WTC11 (cell line): ENCODE results near the gene RBFOX2. TPM values are rescaled to one million over a fixed set of nuclear protein-coding genes. Genes with fewer than 3 reads are reported as not detected.

Experiments used
- ATAC-seq: fragments of 200-7000 bp; cut with Tn5 transposase; 2 replicates; pipeline ENCODE4 v1.10.0; 2021; ENCODE audit warnings: mild to moderate bottlenecking, moderate library complexity
- CTCF ChIA-PET: fragments of 300-600 bp; sonication (Branson Sonifier 250); formaldehyde crosslinking; loops from one replicate; lab custom pipeline; 2021; ENCODE audit warnings: antibody characterized with exemption; lab: Charles Lee
- POLR2A ChIA-PET: fragments of 350-600 bp; sonication (Branson Sonifier 250); formaldehyde crosslinking; loops from one replicate; lab custom pipeline; 2021; ENCODE audit warnings: antibody characterized with exemption; lab: Charles Lee
- DNase-seq: peaks from one replicate; pipeline ENCODE4 v3.0.0; 2021; ENCODE audit warnings: low spot score
- H3K27ac Mint-ChIP-seq: 2 replicates; pipeline ENCODE4 v1.8.0; 2021; ENCODE audit warnings: mixed read lengths
- H3K27me3 Mint-ChIP-seq: 2 replicates; pipeline ENCODE4 v1.8.0; 2021; ENCODE audit warnings: low read depth, mild to moderate bottlenecking, moderate library complexity, mixed read lengths
- H3K36me3 Mint-ChIP-seq: 2 replicates; pipeline ENCODE4 v1.8.0; 2021; ENCODE audit warnings: mixed read lengths
- H3K4me1 Mint-ChIP-seq: 2 replicates; pipeline ENCODE4 v1.8.0; 2022; ENCODE audit warnings: mixed read lengths
- H3K4me3 Mint-ChIP-seq: 2 replicates; pipeline ENCODE4 v1.8.0; 2021; ENCODE audit warnings: mild to moderate bottlenecking, moderate library complexity, mixed read lengths
- H3K9me3 Mint-ChIP-seq: 2 replicates; pipeline ENCODE4 v1.8.0; 2021; ENCODE audit warnings: mixed read lengths
- GTF2I ChIP-seq: fragments of 250-450 bp; sonication (Bioruptor Pico); conservative IDR thresholded peaks from 2 replicates; pipeline ENCODE4 v1.4.0; 2021; ENCODE audit warnings: mild to moderate bottlenecking
- JUN ChIP-seq: sonication (generic); formaldehyde crosslinking; IDR thresholded peaks from 2 replicates; pipeline ENCODE4 v1.8.0; 2023; ENCODE audit warnings: mild to moderate bottlenecking, missing genetic modification reagents
- MAX ChIP-seq: sonication (generic); formaldehyde crosslinking; IDR thresholded peaks from 2 replicates; pipeline ENCODE4 v1.8.0; 2022; ENCODE audit warnings: mild to moderate bottlenecking, missing genetic modification reagents
- MLX ChIP-seq: sonication (generic); formaldehyde crosslinking; IDR thresholded peaks from 2 replicates; pipeline ENCODE4 v1.8.1; 2023; ENCODE audit warnings: mild to moderate bottlenecking, missing genetic modification reagents, moderate library complexity
- MXD4 ChIP-seq: fragments of 250-450 bp; sonication (Bioruptor Pico); IDR thresholded peaks from 2 replicates; pipeline ENCODE4 v1.8.0; 2021; ENCODE audit warnings: mild to moderate bottlenecking, moderate library complexity, borderline replicate concordance
- NFATC4 ChIP-seq: fragments of 250-450 bp; sonication (Bioruptor Pico); IDR thresholded peaks from 2 replicates; pipeline ENCODE4 v1.9.0; 2021; ENCODE audit warnings: mild to moderate bottlenecking
- NFYB ChIP-seq: sonication (generic); formaldehyde crosslinking; conservative IDR thresholded peaks from 2 replicates; pipeline ENCODE4 v1.8.0; 2022; ENCODE audit warnings: low read depth, missing genetic modification reagents
- NR1H2 ChIP-seq: sonication (generic); formaldehyde crosslinking; IDR thresholded peaks from 2 replicates; pipeline ENCODE4 v1.9.0; 2021; ENCODE audit warnings: mild to moderate bottlenecking, moderate library complexity, missing genetic modification reagents
- NR2C2 ChIP-seq: sonication (generic); formaldehyde crosslinking; IDR thresholded peaks from 2 replicates; pipeline ENCODE4 v1.8.0; 2022; ENCODE audit warnings: mild to moderate bottlenecking, missing genetic modification reagents
- TEAD4 ChIP-seq: sonication (generic); formaldehyde crosslinking; IDR thresholded peaks from 2 replicates; pipeline ENCODE4 v1.8.0; 2022; ENCODE audit warnings: mild to moderate bottlenecking, missing genetic modification reagents
- ZMAT4 ChIP-seq: fragments of 250-450 bp; sonication (Bioruptor Pico); IDR thresholded peaks from 2 replicates; pipeline ENCODE4 v1.9.0; 2021; ENCODE audit warnings: mild to moderate bottlenecking
- ZNF121 ChIP-seq: sonication (generic); formaldehyde crosslinking; IDR thresholded peaks from 2 replicates; pipeline ENCODE4 v1.8.0; 2023; ENCODE audit warnings: missing genetic modification reagents
- ZNF396 ChIP-seq: fragments of 250-450 bp; sonication (Bioruptor Pico); IDR thresholded peaks from 2 replicates; pipeline ENCODE4 v1.8.0; 2021; ENCODE audit warnings: mild to moderate bottlenecking, moderate library complexity, borderline replicate concordance
- ZNF671 ChIP-seq: fragments of 250-450 bp; sonication (Bioruptor Pico); IDR thresholded peaks from 2 replicates; pipeline ENCODE4 v1.8.0; 2021; ENCODE audit warnings: mild to moderate bottlenecking
- total RNA-seq: library from RNA; stranded (reverse); gene quantifications from 3 replicates; pipeline ENCODE4 v1.2.3, GENCODE V29; 2021
- TF ChIP-seq, protein P1 (sequence below): sonication (generic); formaldehyde crosslinking; IDR thresholded peaks from 2 replicates; pipeline ENCODE4 v1.8.1; 2022; ENCODE audit warnings: mild to moderate bottlenecking, moderate library complexity, missing genetic modification reagents
- TF ChIP-seq, protein P2 (sequence below): sonication (generic); formaldehyde crosslinking; IDR thresholded peaks from 2 replicates; pipeline ENCODE4 v1.8.0; 2022; ENCODE audit warnings: missing genetic modification reagents
- TF ChIP-seq, protein P3 (sequence below): sonication (generic); formaldehyde crosslinking; IDR thresholded peaks from 2 replicates; pipeline ENCODE4 v1.8.0; 2023; ENCODE audit warnings: missing genetic modification reagents
- TF ChIP-seq, protein P4 (sequence below): sonication (generic); formaldehyde crosslinking; IDR thresholded peaks from 2 replicates; pipeline ENCODE4 v1.8.0; 2023; ENCODE audit warnings: mild to moderate bottlenecking, missing genetic modification reagents
- TF ChIP-seq, protein P5 (sequence below): sonication (generic); formaldehyde crosslinking; IDR thresholded peaks from 2 replicates; pipeline ENCODE4 v1.8.1; 2023; ENCODE audit warnings: mild to moderate bottlenecking, moderate library complexity, missing genetic modification reagents
- TF ChIP-seq, protein P6 (sequence below): fragments of 250-450 bp; sonication (Bioruptor Pico); IDR thresholded peaks from 2 replicates; pipeline ENCODE4 v2.1.2; 2022; ENCODE audit warnings: mild to moderate bottlenecking, moderate library complexity

The RBFOX2 gene
- total RNA-seq, 1 experiment from 2014 or later = 107 TPM

DNA sequence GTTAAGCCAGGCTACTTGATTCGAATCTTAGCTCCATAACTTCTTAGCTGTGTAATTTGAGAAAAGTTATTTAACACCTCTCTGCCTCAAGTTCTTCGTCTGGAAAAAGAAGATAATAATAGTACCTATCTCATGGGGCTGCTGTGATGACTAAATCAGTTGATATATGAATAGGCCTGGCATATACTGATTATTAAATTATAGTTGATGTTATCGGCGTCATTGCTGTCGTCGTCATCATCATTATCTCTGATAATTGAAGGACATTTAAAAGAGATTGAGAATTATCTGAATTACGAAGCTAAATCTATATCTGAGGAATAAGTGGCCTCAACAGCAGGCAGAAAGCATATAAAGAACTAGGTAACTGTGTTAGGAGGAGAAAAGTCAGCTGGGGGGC lies 165.9 kb downstream of the RBFOX2 start:
- Mint-ChIP-seq H3K27ac (no peak overlapping the region), H3K9me3 (peaks cover 9% of the 10 kb centered on the region; the same call in 1 of the 2 replicates), H3K27me3 (no peaks in the 10 kb centered on the region), H3K4me3 (no peak overlapping the region), H3K36me3 (no peaks in the 10 kb centered on the region), H3K4me1 (peaks cover 52% of the 10 kb centered on the region)
- no peak for ATAC-seq
- no peak for DNase-seq
- ChIA-PET CTCF (interaction anchor here (0.6 to 1.6 kb wide), 2 partner anchors 87 to 203 kb away, joined by 4 to 5 read pairs; no protein-coding TSS in a partner anchor), POLR2A (no interaction called here)
- TF ChIP-seq ZNF671 (CRISPR knock-in tag) = no peak
- TF ChIP-seq NR1H2 (CRISPR knock-in tag) = no peak
- TF ChIP-seq, protein P1, sequence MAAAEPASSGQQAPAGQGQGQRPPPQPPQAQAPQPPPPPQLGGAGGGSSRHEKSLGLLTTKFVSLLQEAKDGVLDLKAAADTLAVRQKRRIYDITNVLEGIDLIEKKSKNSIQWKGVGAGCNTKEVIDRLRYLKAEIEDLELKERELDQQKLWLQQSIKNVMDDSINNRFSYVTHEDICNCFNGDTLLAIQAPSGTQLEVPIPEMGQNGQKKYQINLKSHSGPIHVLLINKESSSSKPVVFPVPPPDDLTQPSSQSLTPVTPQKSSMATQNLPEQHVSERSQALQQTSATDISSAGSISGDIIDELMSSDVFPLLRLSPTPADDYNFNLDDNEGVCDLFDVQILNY (CRISPR knock-in tag) = no peak
- TF ChIP-seq, protein P2, sequence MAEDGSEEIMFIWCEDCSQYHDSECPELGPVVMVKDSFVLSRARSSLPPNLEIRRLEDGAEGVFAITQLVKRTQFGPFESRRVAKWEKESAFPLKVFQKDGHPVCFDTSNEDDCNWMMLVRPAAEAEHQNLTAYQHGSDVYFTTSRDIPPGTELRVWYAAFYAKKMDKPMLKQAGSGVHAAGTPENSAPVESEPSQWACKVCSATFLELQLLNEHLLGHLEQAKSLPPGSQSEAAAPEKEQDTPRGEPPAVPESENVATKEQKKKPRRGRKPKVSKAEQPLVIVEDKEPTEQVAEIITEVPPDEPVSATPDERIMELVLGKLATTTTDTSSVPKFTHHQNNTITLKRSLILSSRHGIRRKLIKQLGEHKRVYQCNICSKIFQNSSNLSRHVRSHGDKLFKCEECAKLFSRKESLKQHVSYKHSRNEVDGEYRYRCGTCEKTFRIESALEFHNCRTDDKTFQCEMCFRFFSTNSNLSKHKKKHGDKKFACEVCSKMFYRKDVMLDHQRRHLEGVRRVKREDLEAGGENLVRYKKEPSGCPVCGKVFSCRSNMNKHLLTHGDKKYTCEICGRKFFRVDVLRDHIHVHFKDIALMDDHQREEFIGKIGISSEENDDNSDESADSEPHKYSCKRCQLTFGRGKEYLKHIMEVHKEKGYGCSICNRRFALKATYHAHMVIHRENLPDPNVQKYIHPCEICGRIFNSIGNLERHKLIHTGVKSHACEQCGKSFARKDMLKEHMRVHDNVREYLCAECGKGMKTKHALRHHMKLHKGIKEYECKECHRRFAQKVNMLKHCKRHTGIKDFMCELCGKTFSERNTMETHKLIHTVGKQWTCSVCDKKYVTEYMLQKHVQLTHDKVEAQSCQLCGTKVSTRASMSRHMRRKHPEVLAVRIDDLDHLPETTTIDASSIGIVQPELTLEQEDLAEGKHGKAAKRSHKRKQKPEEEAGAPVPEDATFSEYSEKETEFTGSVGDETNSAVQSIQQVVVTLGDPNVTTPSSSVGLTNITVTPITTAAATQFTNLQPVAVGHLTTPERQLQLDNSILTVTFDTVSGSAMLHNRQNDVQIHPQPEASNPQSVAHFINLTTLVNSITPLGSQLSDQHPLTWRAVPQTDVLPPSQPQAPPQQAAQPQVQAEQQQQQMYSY (CRISPR knock-in tag) = no peak
- TF ChIP-seq, protein P3, sequence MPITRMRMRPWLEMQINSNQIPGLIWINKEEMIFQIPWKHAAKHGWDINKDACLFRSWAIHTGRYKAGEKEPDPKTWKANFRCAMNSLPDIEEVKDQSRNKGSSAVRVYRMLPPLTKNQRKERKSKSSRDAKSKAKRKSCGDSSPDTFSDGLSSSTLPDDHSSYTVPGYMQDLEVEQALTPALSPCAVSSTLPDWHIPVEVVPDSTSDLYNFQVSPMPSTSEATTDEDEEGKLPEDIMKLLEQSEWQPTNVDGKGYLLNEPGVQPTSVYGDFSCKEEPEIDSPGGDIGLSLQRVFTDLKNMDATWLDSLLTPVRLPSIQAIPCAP (CRISPR knock-in tag) = no peak
- TF ChIP-seq NFATC4 (CRISPR knock-in tag) = no peak
- TF ChIP-seq ZMAT4 (CRISPR knock-in tag) = no peak
- TF ChIP-seq, protein P4, sequence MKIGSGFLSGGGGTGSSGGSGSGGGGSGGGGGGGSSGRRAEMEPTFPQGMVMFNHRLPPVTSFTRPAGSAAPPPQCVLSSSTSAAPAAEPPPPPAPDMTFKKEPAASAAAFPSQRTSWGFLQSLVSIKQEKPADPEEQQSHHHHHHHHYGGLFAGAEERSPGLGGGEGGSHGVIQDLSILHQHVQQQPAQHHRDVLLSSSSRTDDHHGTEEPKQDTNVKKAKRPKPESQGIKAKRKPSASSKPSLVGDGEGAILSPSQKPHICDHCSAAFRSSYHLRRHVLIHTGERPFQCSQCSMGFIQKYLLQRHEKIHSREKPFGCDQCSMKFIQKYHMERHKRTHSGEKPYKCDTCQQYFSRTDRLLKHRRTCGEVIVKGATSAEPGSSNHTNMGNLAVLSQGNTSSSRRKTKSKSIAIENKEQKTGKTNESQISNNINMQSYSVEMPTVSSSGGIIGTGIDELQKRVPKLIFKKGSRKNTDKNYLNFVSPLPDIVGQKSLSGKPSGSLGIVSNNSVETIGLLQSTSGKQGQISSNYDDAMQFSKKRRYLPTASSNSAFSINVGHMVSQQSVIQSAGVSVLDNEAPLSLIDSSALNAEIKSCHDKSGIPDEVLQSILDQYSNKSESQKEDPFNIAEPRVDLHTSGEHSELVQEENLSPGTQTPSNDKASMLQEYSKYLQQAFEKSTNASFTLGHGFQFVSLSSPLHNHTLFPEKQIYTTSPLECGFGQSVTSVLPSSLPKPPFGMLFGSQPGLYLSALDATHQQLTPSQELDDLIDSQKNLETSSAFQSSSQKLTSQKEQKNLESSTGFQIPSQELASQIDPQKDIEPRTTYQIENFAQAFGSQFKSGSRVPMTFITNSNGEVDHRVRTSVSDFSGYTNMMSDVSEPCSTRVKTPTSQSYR (CRISPR knock-in tag) = no peak
- TF ChIP-seq, protein P5, sequence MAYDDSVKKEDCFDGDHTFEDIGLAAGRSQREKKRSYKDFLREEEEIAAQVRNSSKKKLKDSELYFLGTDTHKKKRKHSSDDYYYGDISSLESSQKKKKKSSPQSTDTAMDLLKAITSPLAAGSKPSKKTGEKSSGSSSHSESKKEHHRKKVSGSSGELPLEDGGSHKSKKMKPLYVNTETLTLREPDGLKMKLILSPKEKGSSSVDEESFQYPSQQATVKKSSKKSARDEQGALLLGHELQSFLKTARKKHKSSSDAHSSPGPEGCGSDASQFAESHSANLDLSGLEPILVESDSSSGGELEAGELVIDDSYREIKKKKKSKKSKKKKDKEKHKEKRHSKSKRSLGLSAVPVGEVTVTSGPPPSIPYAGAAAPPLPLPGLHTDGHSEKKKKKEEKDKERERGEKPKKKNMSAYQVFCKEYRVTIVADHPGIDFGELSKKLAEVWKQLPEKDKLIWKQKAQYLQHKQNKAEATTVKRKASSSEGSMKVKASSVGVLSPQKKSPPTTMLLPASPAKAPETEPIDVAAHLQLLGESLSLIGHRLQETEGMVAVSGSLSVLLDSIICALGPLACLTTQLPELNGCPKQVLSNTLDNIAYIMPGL (CRISPR knock-in tag) = no peak
- no peak for TF ChIP-seq JUN

DNA sequence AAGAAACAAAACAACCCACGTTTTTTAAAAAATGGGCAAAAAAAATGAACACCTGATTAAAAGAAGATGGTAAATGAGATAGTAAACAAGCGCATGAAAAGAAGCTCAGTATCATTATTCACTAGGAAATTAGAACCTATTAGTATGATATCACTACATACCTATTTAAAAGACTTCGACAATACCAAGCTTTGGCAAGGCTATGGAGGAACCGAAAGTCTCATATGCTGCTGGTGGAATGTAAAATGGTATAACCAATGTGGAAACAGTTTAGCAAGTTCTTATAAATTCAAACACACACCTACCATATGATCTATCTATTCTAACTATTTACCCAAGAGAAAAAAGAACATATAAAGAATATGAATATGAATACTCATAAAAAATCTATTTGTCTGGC lies 167.2 kb downstream of the RBFOX2 start:
- Mint-ChIP-seq H3K4me3 (no peak overlapping the region), H3K4me1 (peaks cover 59% of the 10 kb centered on the region), H3K9me3 (peaks cover 9% of the 10 kb centered on the region; the same call in 1 of the 2 replicates), H3K27me3 (no peaks in the 10 kb centered on the region), H3K36me3 (no peaks in the 10 kb centered on the region), H3K27ac (no peak overlapping the region)
- ChIA-PET POLR2A (no interaction called here), CTCF (interaction anchor here (0.6 kb wide), 1 partner anchor 12 kb away, joined by 3 read pairs; no protein-coding TSS in a partner anchor)
- no peak for DNase-seq
- ATAC-seq = no peak
- TF ChIP-seq ZNF396 (no peak), NFYB (CRISPR knock-in tag) (no peak), MLX (no peak), GTF2I (CRISPR knock-in tag) (no peak), NR2C2 (CRISPR knock-in tag) (no peak), MXD4 (CRISPR knock-in tag) (no peak), ZNF121 (CRISPR knock-in tag) (no peak), TEAD4 (CRISPR knock-in tag) (no peak), MAX (CRISPR knock-in tag) (no peak), ZMAT4 (CRISPR knock-in tag) (no peak), NFATC4 (CRISPR knock-in tag) (no peak)
- TF ChIP-seq, protein P3 (CRISPR knock-in tag) = no peak
- TF ChIP-seq, protein P6, sequence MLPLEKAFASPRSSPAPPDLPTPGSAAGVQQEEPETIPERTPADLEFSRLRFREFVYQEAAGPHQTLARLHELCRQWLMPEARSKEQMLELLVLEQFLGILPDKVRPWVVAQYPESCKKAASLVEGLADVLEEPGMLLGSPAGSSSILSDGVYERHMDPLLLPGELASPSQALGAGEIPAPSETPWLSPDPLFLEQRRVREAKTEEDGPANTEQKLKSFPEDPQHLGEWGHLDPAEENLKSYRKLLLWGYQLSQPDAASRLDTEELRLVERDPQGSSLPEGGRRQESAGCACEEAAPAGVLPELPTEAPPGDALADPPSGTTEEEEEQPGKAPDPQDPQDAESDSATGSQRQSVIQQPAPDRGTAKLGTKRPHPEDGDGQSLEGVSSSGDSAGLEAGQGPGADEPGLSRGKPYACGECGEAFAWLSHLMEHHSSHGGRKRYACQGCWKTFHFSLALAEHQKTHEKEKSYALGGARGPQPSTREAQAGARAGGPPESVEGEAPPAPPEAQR (CRISPR knock-in tag) = no peak
